Pulmonary artery endothelial cell (primary cell): ENCODE results near the gene ZNF846. TPM values are rescaled to one million over a fixed set of nuclear protein-coding genes. Genes with fewer than 3 reads are reported as not detected.

Experiments used
- total RNA-seq: library from RNA; depleted of rRNA; stranded (reverse); fragments of >200 nt; gene quantifications from 2 replicates; pipeline ENCODE4 v1.2.3, GENCODE V29; 2014

ZNF846 gene
- total RNA-seq, 1 donor from 2014 or later: 5.4 TPM

Other genes starting within 250 kb of the ZNF846 start
- gene ZNF426, start 230.1 kb downstream of the ZNF846 start, total RNA-seq: 20.2 and 24.4 TPM in 2 replicates
- 35.5 and 47.3 TPM in 2 replicates for gene ZNF121, start 184.2 kb downstream of the ZNF846 start, total RNA-seq
- 22.8 and 41.3 TPM in 2 replicates for gene ZNF561, start 147.5 kb downstream of the ZNF846 start, total RNA-seq
- gene ZNF562, start 93.6 kb downstream of the ZNF846 start, total RNA-seq: 19.3 and 40.5 TPM in 2 replicates
- 9.8 and 10.4 TPM in 2 replicates for gene FBXL12, start 50.3 kb upstream of the ZNF846 start, total RNA-seq
- 121 and 181 TPM in 2 replicates for gene UBL5, start 59.2 kb upstream of the ZNF846 start, total RNA-seq
- gene PIN1, start 66.6 kb upstream of the ZNF846 start, total RNA-seq: 122 and 123 TPM in 2 replicates
- 0.40 and 0.71 TPM in 2 replicates for gene OLFM2, start 167.8 kb upstream of the ZNF846 start, total RNA-seq
- gene COL5A3, start 241.8 kb upstream of the ZNF846 start, total RNA-seq: not detected in 2 replicates
- not detected in 2 replicates for gene RDH8, start 244.7 kb upstream of the ZNF846 start, total RNA-seq